ENCODE data around the gene S100A5.

- TF ChIP-seq ATF3 (IDR thresholded peaks at IDR 0.05) (no peak), EZH2 (IDR thresholded peaks at IDR 0.05) (no peak), POLR2AphosphoS5 (IDR thresholded peaks at IDR 0.05; ENCODE audit: low read depth, low read length) (no peak), ZNF274 (IDR thresholded peaks at IDR 0.05; ENCODE audit: low read depth, low read length) (no peak), POLR2A (IDR thresholded peaks at IDR 0.05; ENCODE audit: borderline replicate concordance, extremely low read depth, insufficient read depth, insufficient read length) (no peak), EZH2phosphoT487 (IDR thresholded peaks at IDR 0.05; ENCODE audit: borderline replicate concordance) (no peak)
- TF ChIP-seq, protein P1, sequence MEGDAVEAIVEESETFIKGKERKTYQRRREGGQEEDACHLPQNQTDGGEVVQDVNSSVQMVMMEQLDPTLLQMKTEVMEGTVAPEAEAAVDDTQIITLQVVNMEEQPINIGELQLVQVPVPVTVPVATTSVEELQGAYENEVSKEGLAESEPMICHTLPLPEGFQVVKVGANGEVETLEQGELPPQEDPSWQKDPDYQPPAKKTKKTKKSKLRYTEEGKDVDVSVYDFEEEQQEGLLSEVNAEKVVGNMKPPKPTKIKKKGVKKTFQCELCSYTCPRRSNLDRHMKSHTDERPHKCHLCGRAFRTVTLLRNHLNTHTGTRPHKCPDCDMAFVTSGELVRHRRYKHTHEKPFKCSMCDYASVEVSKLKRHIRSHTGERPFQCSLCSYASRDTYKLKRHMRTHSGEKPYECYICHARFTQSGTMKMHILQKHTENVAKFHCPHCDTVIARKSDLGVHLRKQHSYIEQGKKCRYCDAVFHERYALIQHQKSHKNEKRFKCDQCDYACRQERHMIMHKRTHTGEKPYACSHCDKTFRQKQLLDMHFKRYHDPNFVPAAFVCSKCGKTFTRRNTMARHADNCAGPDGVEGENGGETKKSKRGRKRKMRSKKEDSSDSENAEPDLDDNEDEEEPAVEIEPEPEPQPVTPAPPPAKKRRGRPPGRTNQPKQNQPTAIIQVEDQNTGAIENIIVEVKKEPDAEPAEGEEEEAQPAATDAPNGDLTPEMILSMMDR (IDR thresholded peaks at IDR 0.05 in 2 of 3, conservative IDR thresholded peaks at IDR 0.05 in 1 of 3; ENCODE audit: borderline replicate concordance in 1 of 3, insufficient read depth in 1 of 3, low read depth in 2 of 3, low read length in 2 of 3), result no peak
These were observed 20.2 kb upstream of the S100A5 start for GRCh38 chr1:153560771-153561465.
